Astrocyte (in vitro differentiated cells and primary cell): ENCODE data around the gene CCDC136. TPM values are rescaled to one million over a fixed set of nuclear protein-coding genes. Genes with fewer than 3 reads are reported as not detected.

Experiments used
- DNase-seq: peaks from one replicate; pipeline ENCODE4 v3.0.0-alpha.2; 2010; ENCODE audit warnings: low read depth
- FAIRE-seq: peaks from 2 replicates; lab custom pipeline; 2011; peaks lifted over from hg19 to GRCh38; lab: Jason Lieb, UNC
- H2AFZ ChIP-seq: 2 replicates; pipeline ENCODE4 v1.6.0; 2012; ENCODE audit warnings: low read depth, low read length, inconsistent platforms
- H3K27ac ChIP-seq: 2 replicates; pipeline ENCODE4 v1.5.1; 2011; ENCODE audit warnings: low read depth, low read length, inconsistent platforms
- H3K27me3 ChIP-seq: 2 replicates; pipeline ENCODE4 v1.6.0; 2011; ENCODE audit warnings: low read length, inconsistent platforms; ENCODE audit not compliant: insufficient read depth
- H3K36me3 ChIP-seq: 2 replicates; pipeline ENCODE4 v1.5.1; 2011; ENCODE audit warnings: low read length, inconsistent platforms; ENCODE audit not compliant: insufficient read depth
- H3K4me1 ChIP-seq: 2 replicates; pipeline ENCODE4 v1.5.1; 2011; ENCODE audit warnings: low read length, inconsistent platforms; ENCODE audit not compliant: insufficient read depth
- H3K4me2 ChIP-seq: 2 replicates; pipeline ENCODE4 v1.6.0; 2012; ENCODE audit warnings: low read length, inconsistent platforms
- H3K4me3 ChIP-seq: 2 replicates; pipeline ENCODE4 v1.5.1; 2011; ENCODE audit warnings: low read depth, mild to moderate bottlenecking, low read length, inconsistent platforms; ENCODE audit not compliant: insufficient read depth
- H3K79me2 ChIP-seq: 2 replicates; pipeline ENCODE4 v1.6.0; 2012; ENCODE audit warnings: mild to moderate bottlenecking, low read length, inconsistent platforms; ENCODE audit not compliant: insufficient read depth
- H3K9ac ChIP-seq: 2 replicates; pipeline ENCODE4 v1.6.0; 2012; ENCODE audit warnings: mild to moderate bottlenecking, low read length, inconsistent platforms
- H3K9me3 ChIP-seq: 2 replicates; pipeline ENCODE4 v1.5.1; 2012; ENCODE audit warnings: low read depth, mild to moderate bottlenecking, low read length, inconsistent platforms; ENCODE audit not compliant: insufficient read depth
- H4K20me1 ChIP-seq: 2 replicates; pipeline ENCODE4 v1.6.0; 2012; ENCODE audit warnings: low read length, inconsistent platforms; ENCODE audit not compliant: insufficient read depth
- H3K27ac Mint-ChIP-seq: one replicate; pipeline ENCODE4 v1.8.0; 2021; ENCODE audit warnings: mild to moderate bottlenecking, mixed read lengths; ENCODE audit not compliant: unreplicated experiment
- H3K27me3 Mint-ChIP-seq: one replicate; pipeline ENCODE4 v1.8.0; 2021; ENCODE audit warnings: low read depth, mixed read lengths; ENCODE audit not compliant: unreplicated experiment
- H3K36me3 Mint-ChIP-seq: one replicate; pipeline ENCODE4 v1.8.0; 2021; ENCODE audit warnings: low read depth, mixed read lengths; ENCODE audit not compliant: unreplicated experiment
- H3K4me1 Mint-ChIP-seq: one replicate; pipeline ENCODE4 v1.8.0; 2021; ENCODE audit warnings: low read depth, mixed read lengths; ENCODE audit not compliant: unreplicated experiment
- H3K4me3 Mint-ChIP-seq: one replicate; pipeline ENCODE4 v1.8.0; 2021; ENCODE audit warnings: mild to moderate bottlenecking, moderate library complexity, mixed read lengths; ENCODE audit not compliant: unreplicated experiment
- H3K9me3 Mint-ChIP-seq: one replicate; pipeline ENCODE4 v1.8.0; 2021; ENCODE audit warnings: mild to moderate bottlenecking, mixed read lengths; ENCODE audit not compliant: unreplicated experiment
- CTCF ChIP-seq: IDR thresholded peaks from 2 replicates; pipeline ENCODE4 v1.5.1; 2011; ENCODE audit warnings: low read depth, mild to moderate bottlenecking, inconsistent platforms, low read length, moderate library complexity; ENCODE audit not compliant: insufficient read depth
- EZH2 ChIP-seq: IDR thresholded peaks from 2 replicates; pipeline ENCODE4 v1.6.1; 2012; ENCODE audit warnings: mild to moderate bottlenecking, low read length, inconsistent platforms; ENCODE audit not compliant: insufficient read depth
- total RNA-seq: library from RNA; stranded (reverse); gene quantifications from 2 replicates; pipeline ENCODE4 v1.2.1, GENCODE V29; 2021

CCDC136 gene
- total RNA-seq, 1 donor from 2014 or later, result 14.9 TPM

DNA sequence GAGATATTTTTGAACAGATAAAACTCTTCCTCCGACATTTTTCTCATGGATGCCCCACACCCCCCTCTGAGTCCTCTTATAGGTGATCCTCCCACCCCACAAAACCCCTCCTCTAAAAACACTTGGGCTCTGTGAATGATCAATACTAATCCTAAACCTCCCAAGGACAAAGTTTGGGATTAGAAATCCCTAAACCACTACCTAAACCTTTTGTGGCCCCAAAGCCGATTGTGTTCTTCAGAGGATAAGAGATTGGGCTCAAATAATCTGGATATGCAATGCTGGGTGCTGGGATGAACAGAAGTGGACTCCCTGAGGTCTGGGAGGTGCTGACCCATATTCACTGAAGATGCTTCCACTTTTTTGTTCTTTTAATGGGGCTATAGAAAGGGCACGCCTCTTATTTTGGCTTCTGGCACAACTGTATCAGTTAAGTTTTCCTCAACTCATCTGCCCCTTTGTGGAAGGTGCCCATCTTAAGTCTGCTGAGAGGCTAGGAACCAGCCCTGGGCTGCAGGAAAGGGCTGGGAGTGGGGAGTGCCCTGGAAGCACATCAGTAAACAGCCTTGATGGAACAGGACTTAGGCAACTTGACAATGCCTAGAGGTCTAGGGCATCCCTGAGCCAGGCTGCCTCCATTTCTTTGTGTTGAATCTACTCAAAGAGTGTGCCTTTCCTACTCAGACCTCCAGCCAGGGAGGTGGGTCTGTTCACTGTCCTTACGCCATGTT is 15.9 kb upstream of the CCDC136 start, which contains the start of gene OPN1SW:
TSS of gene OPN1SW (minus strand) at position 51 of the 731 bp plus-strand sequence. CDS start at position 38, 13 bp downstream.
- Histone ChIP-seq H3K79me2 (peaks cover 2% of the 10 kb centered on the region), H3K27me3 (no peaks in the 10 kb centered on the region), H4K20me1 (peaks cover 37% of the 10 kb centered on the region), H3K27ac (no peak within 1 kb of the TSS), H3K9ac (no peak within 1 kb of the TSS), H3K36me3 (peaks cover 37% of the 10 kb centered on the region), H3K9me3 (no peaks in the 10 kb centered on the region), H3K4me1 (no peaks in the 10 kb centered on the region), H2AFZ (no peak within 1 kb of the TSS), H3K4me2 (no peak within 1 kb of the TSS), H3K4me3 (no peak within 1 kb of the TSS)
- FAIRE-seq, result no peak
- Mint-ChIP-seq H3K9me3 (peaks cover 15% of the 10 kb centered on the region), H3K27me3 (no peaks in the 10 kb centered on the region), H3K27ac (no peak within 1 kb of the TSS), H3K4me1 (no peaks in the 10 kb centered on the region), H3K36me3 (peaks cover 33% of the 10 kb centered on the region), H3K4me3 (no peak within 1 kb of the TSS)
- DNase-seq, result no peak
- TF ChIP-seq CTCF, result no peak
- no peak for TF ChIP-seq EZH2

DNA sequence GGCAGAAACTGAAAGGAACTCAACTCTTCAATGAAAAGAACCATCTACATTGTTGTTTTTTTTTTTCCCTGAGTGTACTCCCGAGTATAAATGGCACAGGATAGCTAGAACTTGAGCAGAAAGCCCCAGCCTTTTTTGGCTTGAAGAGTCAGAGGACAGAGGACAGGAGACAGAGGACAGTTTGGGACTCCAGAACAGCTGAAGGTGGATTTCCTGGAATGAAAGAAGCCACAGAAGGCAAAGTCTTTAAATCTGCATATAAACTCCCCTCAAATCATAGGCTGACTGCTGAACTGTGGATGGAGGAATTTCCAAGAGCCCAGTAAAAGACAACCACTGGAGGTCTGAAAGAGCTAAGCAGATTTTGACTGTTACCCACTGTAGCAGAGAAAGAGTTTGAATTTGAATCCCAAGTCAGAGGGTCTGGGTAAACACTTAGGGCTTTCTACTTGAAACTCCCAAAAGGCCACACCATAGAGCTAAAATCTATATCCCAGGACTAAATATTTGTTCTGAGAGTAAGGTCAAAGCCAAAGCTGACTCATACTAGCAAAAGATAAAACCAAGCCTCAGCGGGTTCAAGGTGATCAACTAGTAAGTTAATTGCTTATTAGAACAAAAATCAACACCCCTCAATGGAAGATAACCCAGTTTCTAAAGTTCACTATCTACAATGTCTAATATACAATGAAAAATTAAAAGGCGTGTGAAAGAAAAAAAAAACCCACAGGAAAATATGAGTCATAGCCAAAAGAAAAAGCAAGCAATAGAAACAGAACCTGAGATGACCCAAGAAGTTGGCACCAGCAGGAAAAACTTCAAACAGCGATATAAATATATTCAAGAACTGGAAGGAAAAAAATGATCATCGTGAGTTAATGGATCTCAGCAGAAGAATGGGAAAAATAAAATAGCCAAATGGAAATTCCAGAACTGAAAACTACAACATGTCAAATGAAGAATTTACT is 14.3 kb upstream of the CCDC136 start:
- Histone ChIP-seq H3K4me2 (no peak overlapping the region), H3K9ac (no peak overlapping the region), H2AFZ (no peak overlapping the region), H4K20me1 (peaks cover 22% of the 10 kb centered on the region), H3K27ac (peak overlapping the region; percentile 47), H3K9me3 (no peaks in the 10 kb centered on the region), H3K4me3 (no peak overlapping the region), H3K36me3 (peaks cover 21% of the 10 kb centered on the region), H3K27me3 (no peaks in the 10 kb centered on the region), H3K79me2 (no peaks in the 10 kb centered on the region), H3K4me1 (no peaks in the 10 kb centered on the region)
- Mint-ChIP-seq H3K9me3 (peaks cover 15% of the 10 kb centered on the region), H3K4me1 (no peaks in the 10 kb centered on the region), H3K27me3 (no peaks in the 10 kb centered on the region), H3K4me3 (no peak overlapping the region), H3K36me3 (peaks cover 22% of the 10 kb centered on the region), H3K27ac (peak overlapping the region; percentile 69)
- no peak for FAIRE-seq
- DNase-seq, result peak; percentile 58
- no peak for TF ChIP-seq CTCF
- TF ChIP-seq EZH2, result no peak
